NCI-H187 treated with DMSO at 0.1 percent for 48 hours (cell line): Measurements from ENCODE around the gene ZNF433.
"Not testable (repeated sequence)": the region's sequence is repeated elsewhere in the genome, so short reads cannot be mapped to it uniquely, and the experiment has no call there.

Source experiments
- DNase-seq: peaks from one replicate; lab custom pipeline; 2025; lab: John Stamatoyannopoulos, UW

The ZNF433 gene

DNA sequence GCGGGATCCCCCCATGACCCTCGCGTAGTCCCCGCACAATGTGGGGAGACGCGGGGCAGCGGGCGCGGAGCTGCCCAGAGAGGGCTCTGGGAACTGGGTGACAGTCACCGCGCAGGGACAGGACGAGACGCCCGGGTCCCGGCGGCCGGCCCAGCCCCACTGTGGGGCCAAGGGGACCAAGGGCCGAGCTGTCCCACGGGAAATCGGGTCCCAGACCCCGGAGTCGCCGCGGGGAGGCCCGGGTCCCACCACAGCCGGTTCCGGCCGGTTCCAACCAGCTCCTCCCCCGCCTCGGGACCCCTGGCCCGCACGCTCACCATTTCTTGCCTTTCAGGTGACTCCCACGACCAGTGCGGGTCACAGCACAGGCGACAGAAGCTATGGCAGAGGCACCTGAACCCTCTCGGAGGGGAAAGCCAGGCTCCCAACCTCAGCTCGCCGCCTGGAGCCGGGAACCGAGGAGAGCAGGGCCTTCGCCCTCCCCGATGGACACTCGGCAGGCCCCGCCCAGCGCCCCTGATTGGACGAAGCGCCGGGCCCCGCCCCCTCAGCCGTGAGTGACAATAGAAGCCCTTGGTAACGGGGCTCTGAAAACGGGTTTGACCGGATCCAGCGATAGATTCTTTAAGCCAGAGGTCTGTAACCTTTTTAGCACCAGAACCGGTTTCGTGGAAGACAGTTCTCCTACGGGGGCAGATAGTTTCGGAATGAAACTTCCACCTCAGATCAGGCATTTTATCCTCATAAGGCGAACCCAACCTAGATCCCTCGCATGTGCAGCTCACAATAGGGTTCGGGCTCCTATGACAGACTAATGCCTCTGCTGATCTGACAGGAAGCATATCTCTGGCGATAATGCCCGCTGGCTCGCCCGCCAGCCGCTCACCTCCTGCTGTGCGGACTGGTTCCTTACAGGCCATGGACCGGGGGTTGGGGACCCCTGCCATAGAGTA is at the start of gene ZNF433:
Gene ZNF433, minus strand, starts transcription at position 460 of the 953 bp plus-strand sequence. Its CDS starts 140 bp downstream, at position 320.
- DNase-seq, result no peak

DNA sequence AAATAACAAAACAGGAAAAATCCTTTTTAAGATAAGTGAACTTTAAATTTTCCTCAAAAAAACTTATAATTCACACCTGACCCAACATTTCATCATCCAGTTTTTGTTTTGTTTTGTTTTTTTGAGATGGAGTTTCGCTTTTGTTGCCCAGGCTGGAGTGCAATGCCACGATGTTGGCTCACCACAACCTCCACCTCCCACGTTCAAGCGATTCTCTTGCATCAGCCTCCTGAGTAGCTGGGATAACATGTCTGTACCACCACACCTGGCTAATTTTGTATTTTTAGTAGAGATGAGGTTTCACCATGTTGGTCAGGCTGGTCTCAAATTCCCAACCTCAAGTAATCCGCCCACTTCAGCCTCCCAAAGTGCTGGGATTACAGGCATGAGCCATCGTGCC is 47.9 kb upstream of the ZNF433 start:
- DNase-seq, result not testable (repeated sequence)

DNA sequence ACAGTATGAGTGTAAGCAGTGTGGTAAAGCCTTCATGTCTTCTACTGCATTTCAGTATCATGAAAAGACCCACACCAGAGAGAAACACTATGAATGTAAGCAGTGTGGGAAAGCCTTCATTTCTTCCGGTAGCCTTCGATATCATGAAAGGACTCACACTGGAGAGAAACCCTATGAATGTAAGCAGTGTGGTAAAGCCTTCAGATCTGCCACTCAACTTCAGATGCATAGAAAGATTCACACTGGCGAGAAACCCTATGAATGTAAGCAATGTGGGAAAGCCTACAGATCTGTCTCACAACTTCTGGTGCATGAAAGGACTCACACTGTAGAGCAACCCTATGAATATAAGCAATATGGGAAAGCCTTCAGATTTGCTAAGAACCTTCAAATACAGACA is 41.9 kb upstream of the ZNF433 start:
- no peak for DNase-seq

DNA sequence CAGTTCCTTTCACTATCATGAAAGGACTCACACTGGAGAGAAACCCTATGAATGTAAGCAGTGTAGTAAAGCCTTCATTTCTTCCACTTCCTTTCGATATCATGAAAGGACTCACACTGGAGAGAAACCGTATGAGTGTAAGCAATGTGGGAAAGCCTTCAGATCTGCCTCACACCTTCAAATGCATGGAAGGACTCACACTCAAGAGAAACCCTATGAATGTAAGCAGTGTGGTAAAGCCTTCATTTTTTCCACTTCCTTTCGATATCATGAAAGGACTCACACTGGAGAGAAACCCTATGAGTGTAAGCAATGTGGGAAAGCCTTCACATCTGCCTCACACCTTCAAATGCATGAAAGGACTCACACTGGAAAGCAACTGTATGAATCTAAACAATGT is 40.9 kb upstream of the ZNF433 start:
- not testable (repeated sequence) for DNase-seq

DNA sequence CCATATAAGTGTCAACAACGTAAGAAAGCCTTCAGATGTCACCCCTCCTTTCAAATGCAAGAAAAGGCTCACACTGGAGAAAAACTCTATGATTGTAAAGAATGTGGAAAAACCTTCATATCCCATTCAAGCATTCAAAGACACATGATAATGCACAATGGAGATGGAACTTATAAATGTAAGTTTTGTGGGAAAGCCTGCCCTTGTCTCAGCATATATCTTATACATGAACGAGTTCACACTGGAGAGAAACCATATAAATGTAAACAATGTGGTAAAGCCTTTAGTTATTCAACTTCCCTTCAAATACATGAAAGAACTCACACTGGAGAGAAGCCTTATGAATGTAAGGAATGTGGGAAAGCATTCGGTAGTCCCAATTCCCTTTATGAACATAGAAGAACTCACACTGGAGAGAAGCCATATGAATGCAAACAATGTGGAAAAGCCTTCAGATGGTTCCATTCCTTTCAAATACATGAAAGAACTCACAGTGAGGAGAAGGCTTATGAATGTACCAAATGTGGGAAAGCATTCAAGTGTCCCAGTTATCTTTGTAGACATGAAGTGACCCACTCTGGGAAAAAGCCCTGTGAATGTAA is 40.2 kb upstream of the ZNF433 start:
- no peak for DNase-seq

DNA sequence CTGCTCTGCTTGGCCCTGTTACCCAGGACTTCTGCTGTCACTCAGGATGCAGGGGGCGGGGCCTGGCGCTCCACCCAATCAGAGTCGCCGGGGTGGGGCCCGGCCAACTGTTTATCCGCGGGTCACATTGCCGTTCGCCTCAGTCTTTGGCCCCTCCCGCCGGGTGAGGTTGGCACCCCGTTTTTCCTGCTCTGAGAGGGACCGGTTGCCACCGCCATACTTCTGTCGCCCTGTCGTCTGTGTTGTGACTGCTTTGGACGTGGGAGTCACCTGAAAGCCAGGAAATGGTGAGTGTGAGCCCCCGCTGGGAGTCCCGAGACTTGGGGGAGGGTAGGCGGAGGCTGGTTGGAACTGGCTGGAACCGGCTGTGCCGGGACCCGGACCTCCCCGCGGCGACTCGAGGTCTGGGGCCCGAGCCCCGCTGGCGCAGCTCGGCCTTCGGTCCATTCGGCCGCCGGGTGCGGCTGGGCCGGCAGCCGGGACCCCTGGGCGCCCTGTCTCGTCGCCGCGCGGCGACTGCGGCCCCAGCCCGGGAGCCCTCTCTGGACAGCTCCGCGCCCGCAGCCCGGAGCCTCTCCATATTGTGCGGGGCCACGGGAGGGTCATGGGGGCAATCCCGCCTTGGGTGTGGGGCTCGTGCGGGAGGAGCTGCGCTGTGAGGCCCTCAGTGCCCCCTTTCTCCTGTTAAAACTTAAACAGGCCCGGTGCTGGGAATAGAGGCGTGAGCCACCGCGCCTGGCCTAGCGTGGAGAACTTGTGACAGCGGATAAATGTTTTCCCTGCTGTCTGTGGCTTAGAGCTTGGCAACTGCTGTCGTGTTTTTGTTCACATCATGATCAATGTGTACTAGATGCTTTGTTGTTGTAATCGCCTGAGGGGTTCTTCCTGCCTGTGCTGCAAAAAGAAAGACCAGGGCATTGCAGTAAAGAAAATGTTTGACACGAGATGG is 29.4 kb upstream of the ZNF433 start, which contains the start of gene ZNF844:
Gene ZNF844, plus strand, starts transcription at position 142 of the 949 bp plus-strand sequence. Its CDS starts 143 bp downstream, at position 285.
- no peak for DNase-seq

DNA sequence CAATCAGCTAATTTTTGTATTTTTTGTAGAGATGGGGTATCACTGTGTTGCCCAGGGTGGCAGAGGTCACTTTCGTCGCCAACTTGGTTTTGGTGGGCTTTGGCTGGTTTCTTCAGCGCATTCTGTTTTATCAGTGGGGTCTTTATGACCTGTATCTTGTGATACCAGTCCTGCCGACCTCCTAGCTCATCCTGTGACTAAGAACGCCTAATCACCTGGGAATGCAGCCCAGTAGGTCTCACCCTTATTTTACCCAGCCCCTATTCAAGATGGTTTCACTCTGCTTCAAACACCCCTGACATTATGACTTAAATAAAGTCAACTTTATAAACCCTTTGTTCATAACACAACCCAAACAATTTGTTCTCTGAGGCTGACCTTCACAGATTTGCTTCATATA is 20.3 kb upstream of the ZNF433 start:
- no peak for DNase-seq

DNA sequence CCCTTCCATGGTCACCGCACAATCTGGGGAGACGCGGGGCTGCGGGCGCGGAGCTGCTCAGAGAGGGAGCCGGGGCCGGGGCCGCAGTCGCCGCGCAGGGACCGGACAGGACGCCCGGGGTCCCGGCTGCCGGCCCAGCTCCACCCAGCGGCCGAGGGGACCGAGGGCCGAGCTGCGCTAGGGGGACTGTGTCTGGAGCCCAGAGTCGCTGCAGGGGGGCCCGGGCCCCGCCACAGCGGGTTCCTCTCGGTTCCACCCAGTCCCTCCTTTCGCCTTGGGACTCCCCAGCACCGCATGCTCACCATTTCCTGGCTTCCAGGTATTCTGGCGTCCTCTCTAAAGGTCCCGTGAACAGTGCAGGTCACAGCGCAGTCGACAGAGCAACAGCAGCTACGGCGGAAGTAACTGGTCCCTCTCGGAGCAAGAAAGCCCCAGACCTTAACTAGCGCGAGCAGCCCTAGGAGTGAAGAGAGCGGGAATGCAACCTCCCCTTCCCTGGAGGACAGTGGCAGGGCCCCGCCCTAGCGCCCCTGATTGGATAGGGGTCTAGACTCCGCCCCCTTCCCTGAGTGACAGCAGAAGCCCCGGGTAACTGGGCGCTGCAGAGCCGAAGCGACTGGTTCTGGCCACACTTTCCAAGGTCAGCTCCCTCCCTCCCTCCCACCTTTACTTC is 17.2 kb upstream of the ZNF433 start, which contains the start of gene ZNF878:
Gene ZNF878, minus strand, starts transcription at position 465 of the 673 bp plus-strand sequence. Its CDS starts 160 bp downstream, at position 305.
- DNase-seq, result no peak

DNA sequence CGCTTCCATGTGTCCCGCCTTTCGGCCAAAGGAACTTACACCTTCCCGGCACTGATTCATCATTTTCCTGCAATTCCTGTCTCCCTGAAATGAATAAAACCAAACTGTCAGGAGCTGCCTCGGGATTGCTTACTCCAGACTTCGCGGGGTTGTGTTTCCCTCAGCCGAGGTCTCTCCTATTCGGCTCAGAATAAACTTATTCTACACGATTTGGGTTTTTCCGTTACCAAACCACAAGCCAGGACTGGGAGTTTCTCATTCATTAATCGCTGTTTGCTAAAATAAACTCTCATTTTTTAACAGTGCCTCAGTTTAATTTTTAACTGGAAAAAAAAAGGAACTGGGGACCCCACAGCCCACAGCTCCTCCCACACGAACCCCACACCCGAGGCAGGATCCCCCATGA is 16.6 kb upstream of the ZNF433 start:
- DNase-seq, result no peak

DNA sequence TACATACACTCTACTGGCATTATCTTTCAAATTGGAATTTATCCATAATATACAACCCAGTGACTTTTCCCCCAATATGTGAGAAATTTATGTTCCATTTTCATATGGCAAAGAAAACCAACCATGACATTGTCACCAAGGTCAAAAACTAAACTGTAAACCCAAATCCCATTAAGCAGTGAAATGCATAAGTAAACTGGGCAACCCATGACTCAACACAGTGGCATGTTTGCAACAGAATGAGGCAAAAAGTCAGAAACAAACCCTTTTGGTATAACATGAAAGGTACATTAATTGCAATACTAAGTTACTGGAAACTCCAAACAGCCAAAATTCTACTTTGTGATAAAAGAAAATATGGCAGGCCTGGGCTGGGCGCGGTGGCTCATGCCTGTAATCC is 12.4 kb upstream of the ZNF433 start:
- DNase-seq, result no peak

DNA sequence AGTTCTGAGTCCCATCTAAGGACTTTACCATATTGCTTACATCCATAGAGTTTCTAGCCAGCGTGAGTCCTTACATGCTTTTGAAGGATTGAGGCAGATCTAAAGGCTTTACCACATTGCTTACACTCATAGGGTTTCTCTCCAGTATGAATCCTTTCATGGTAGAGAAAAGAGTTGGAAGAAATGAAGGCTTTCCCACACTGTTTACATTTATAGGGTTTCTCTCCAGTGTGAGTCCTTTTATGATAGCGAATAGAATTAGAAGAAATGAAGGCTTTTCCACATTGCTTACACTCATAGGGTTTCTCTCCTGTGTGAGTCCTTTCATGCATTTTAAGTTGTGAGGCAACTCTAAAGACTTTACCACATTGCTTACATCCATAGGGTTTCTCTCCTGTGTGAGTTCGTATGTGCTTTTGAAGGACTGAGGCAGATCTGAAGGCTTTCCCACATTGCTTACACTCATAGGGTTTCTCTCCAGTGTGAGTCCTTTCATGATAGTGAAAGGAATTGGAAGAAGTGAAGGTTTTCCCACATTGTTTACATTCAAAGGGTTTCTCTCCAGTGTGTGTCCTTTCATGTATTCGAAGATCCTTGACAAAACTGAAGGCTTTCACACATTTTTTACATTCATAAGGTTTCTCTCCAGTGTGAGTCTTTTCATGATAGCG is 8.4 kb upstream of the ZNF433 start:
- DNase-seq, result no peak

DNA sequence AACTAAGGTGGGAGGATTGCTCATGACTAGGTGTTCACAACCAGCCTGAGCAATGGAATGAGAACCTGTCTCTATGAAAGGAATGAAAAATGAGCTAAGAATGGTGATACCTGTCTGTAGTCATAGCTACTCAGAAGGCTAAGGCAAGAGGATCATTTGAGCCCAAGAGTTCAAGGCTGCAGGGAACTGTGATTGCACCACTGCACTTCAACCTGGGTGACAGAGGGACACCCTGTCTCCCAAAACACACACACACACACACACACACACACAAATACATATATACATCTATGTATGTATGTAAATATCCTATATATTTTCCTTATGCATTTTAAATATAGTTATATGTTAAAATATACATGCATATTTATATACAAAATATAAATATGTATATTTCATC is 7.4 kb upstream of the ZNF433 start:
- DNase-seq, result no peak

DNA sequence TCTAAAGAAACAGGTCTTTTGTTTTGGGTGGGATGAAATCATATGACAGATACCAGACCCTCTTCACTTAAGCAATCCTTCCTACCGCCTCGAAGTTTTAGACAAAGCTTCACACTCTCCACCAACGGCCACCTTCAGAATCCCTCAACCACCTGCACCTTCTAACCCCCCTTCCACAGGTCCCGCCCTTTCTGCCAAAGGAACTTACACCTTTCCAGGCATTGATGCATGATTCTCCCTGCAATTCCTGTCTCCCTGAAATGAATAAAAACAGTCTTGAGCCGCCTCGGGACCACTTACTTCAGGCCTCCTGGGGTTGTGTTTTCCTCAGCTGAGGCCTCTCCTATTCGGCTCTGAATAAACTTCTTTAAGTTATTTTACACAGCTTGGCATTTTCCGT is 859 bp downstream of the ZNF433 start:
- no peak for DNase-seq

DNA sequence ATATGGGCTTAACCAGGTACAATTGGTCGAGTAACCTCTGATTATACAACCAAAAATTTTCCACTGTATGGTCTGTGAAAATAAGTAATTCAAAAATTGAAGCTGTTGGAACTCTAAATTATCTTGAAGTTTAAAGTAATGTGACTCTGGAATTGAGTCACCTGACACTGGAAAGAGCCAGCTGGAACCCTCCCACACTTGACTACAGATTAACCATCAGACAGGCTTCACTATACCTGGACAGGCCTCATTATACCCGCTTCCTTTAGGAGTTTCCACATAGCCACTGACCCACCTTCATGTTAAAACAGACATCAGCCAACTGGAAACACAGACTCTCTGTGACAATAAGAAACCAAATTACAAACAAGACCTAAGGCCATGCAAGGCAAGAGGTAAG is 1.3 kb downstream of the ZNF433 start:
- no peak for DNase-seq

DNA sequence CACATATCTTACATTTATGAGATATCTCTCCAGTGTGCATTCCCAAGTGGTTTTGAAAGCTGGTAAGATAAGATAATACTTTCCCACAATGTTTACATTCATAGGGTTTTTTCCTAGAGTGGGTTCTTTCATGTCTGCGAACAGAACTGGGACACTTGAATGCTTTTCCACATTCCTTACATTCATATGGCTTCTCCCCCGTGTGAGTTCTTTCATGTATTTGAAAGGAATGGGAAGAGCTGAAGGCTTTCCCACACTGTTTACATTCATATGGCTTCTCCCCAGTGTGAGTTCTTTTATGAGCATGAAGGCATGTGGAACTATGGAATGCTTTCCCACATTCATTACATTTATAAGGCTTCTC is 19.7 kb downstream of the ZNF433 start:
- no peak for DNase-seq

DNA sequence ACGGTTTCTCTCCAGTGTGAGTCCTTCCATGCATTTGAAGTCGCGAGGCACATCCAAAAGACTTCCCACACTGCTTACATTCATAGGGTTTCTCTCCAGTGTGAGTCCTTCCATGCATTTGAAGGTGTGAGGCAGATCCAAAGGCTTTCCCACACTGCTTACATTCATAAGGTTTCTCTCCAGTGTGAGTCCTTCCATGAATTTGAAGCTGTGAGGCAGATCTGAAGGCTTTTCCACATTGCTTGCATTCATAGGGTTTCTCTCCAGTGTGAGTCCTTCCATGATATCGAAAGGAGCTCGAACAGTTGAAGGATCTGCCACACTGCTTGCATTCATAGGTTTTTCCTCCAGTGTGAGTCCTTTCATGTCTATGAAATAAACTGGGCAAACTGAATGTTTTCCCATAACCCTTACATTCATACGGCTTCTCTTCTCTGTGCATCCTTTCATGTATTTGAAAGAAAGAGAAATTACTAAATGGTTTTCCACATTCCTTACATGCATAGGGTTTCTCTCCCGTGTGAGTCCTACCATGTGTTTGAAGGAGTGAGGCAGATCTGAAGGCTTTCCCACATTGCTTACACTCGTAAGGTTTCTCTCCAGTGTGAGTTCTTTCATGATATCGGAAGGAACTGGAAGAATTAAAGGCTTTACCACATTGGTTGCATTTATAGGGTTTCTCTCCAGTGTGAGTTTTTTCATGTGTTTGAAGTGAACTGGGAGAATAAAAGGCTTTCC is 20.3 kb downstream of the ZNF433 start:
- no peak for DNase-seq

DNA sequence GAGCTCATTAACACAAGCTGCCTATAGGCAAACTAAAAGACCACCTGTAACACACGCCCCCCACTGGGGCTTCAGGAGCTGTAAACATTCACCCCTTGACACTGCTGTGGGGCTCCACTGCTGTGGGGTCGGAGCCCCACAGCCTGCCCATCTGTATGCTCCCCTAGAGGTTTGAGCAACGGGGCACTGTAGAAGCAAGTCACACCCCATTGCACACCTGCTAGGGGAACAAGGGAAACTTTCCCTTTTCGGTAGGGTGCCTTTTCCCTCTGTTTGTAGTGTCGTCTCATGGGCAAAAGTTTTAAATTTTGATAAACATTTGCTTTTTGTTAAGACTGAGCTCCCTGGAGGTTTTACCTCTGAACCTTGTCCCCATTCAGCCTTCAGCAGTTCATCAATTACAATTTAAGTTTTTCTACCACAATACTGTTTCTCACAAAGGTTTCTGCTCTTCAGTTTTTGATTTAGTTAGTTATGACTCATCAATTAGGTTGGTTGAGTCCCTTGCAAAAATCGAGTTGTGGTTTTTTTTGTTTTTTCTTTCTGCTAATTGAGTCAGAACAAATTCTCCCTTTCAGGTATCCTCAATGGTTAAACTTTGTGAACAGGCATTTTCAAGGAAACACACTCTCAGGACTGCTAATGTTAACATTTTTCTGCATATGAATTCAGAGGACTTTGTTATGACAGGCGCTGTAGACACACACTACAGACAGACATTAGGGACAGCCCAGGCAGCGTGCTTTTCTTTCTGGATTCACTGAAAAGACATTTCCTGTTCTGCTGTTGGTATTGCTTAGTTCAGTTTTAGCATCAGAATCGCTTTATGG is 35.1 kb downstream of the ZNF433 start:
- no peak for DNase-seq

DNA sequence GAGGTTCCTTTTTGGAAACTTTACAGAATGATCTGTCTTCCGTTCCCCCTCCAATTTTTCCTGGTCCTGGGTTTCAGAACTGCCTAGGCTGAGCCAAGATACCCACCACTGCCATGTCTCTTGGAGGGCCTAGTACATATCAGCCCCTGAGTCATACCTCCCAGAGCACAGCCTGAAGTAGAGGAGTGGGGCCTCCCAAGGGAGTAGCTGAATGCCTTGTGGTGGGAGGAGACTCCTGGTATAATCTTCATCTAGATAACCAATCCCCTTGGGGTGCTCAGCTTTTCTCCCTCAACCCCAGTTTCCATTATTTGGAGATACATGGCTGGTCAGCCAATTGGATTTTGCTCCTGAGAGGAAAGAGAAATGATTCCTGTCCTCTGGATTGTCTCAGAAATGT is 40.3 kb downstream of the ZNF433 start:
- DNase-seq, result no peak

DNA sequence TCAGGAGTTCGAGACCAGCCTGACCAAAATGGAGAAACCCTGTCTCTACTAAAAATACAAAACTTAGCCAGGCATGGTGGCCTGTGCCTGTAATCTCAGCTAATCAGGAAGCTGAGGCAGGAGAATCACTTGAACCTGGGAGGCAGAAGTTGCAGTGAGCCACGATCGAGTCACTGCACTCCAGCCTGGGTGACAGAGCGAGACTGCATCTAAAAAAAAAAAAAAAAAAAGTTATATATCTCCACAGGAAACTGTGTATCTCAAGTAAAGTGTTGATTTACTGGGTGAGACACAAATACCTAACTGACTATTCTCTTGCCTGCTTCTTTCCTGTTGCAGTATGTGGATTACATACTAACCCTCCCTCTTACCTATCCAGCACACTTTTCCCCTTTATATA is 43.6 kb downstream of the ZNF433 start:
- not testable (repeated sequence) for DNase-seq
